BLaER1 treated with 17β-estradiol and CSF1 and Interleukin-3, amounts not matched to agents 10 nM and 100 nM (cell line): ENCODE data around the gene LRRFIP2.
A peak's percentile ranks its signal among the peaks of the same experiment; 100 is the strongest.

Source experiments
- H3K27ac ChIP-seq, 11 experiments: shearing (Covaris generic); formaldehyde crosslinking; 2 replicates each; pipeline ENCODE4 v1.8.1; 2022
- H3K27me3 ChIP-seq, 11 experiments: shearing (Covaris generic); formaldehyde crosslinking; 2 replicates each; pipeline ENCODE4 v1.8.1; 2022
- H3K36me3 ChIP-seq, 11 experiments: shearing (Covaris generic); formaldehyde crosslinking; 2 replicates each; pipeline ENCODE4 v1.8.1; 2022
- H3K4me1 ChIP-seq, 10 experiments: shearing (Covaris generic); formaldehyde crosslinking; 2 replicates each; pipeline ENCODE4 v1.8.1; 2022
- H3K4me2 ChIP-seq, 11 experiments: shearing (Covaris generic); formaldehyde crosslinking; 2 replicates each; pipeline ENCODE4 v1.8.1; 2022
- H3K4me3 ChIP-seq, 10 experiments: shearing (Covaris generic); formaldehyde crosslinking; 2 replicates each; pipeline ENCODE4 v1.8.1; 2022
- H3K9ac ChIP-seq, 11 experiments: shearing (Covaris generic); formaldehyde crosslinking; 2 replicates each; pipeline ENCODE4 v1.8.1; 2022
- H3K9me3 ChIP-seq, 11 experiments: shearing (Covaris generic); formaldehyde crosslinking; replicated peaks in 1 of 11; 2 replicates each; pipeline ENCODE4 v1.8.1; 2022
- H4K20me1 ChIP-seq, 11 experiments: shearing (Covaris generic); formaldehyde crosslinking; 2 replicates each; pipeline ENCODE4 v1.8.1; 2022
- Cebpa-rat ChIP-seq, 11 experiments: shearing (Covaris generic); IDR thresholded peaks; 2 replicates each; pipeline ENCODE4 v1.8.1; 2022

Gene LRRFIP2

GRCh38 chr3:37179144-37179967, 5.0 kb upstream of the LRRFIP2 start:
- Histone ChIP-seq H3K36me3 (peaks cover 0 to 16% (median 4%) of the 10 kb centered on the region in 11 experiments; a peak in 6 of 22 replicates), H3K9ac (no peak overlapping the region), H3K9me3 (no peaks in the 10 kb centered on the region), H3K4me2 (peak overlapping the region in 5 of 11 experiments; percentile 12 to 45 (median 25); a peak in 5 of 22 replicates), H3K4me1 (peaks cover 24 to 44% (median 35%) of the 10 kb centered on the region in 10 experiments), H3K4me3 (no peak overlapping the region), H4K20me1 (peaks cover 0 to 33% (median 2%) of the 10 kb centered on the region in 11 experiments; a peak in 9 of 22 replicates), H3K27ac (no peak overlapping the region), H3K27me3 (no peaks in the 10 kb centered on the region)
- TF ChIP-seq Cebpa-rat (IDR thresholded peaks at IDR 0.05), result no peak

- Histone ChIP-seq H3K9ac (no peak overlapping the region), H3K4me1 (peaks cover 59 to 79% (median 72%) of the 10 kb centered on the region in 10 experiments), H4K20me1 (peaks cover 0 to 34% (median 8%) of the 10 kb centered on the region in 11 experiments; a peak in 9 of 22 replicates), H3K4me2 (peak overlapping the region; percentile 61 to 94 (median 88); a peak in 20 of 22 replicates), H3K4me3 (peak overlapping the region in 3 of 10 experiments; percentile 93 to 97 (median 94); a peak in 4 of 20 replicates), H3K27ac (no peak overlapping the region), H3K9me3 (no peaks in the 10 kb centered on the region), H3K36me3 (peaks cover 8 to 28% (median 16%) of the 10 kb centered on the region in 11 experiments; a peak in 15 of 22 replicates), H3K27me3 (no peaks in the 10 kb centered on the region)
- TF ChIP-seq Cebpa-rat (IDR thresholded peaks at IDR 0.05), result no peak
These were observed 576 bp downstream of the LRRFIP2 start for GRCh38 chr3:37173806-37174205.

GRCh38 chr3:37171144-37171543, 3.2 kb downstream of the LRRFIP2 start:
- Histone ChIP-seq H3K27me3 (no peaks in the 10 kb centered on the region), H3K4me2 (peak overlapping the region; percentile 38 to 94 (median 75)), H3K4me3 (peak overlapping the region in 3 of 10 experiments; percentile 15 to 27 (median 18); a peak in 6 of 20 replicates), H4K20me1 (peaks cover 0 to 27% (median 8%) of the 10 kb centered on the region in 11 experiments; a peak in 8 of 22 replicates), H3K4me1 (peaks cover 42 to 62% (median 57%) of the 10 kb centered on the region in 10 experiments), H3K9ac (peak overlapping the region; percentile 28 to 51 (median 39); a peak in 14 of 22 replicates), H3K9me3 (peaks cover 0 to 21% (median 16%) of the 10 kb centered on the region in 11 experiments; a peak in 18 of 22 replicates), H3K36me3 (peaks cover 29 to 53% (median 38%) of the 10 kb centered on the region in 11 experiments; a peak in 20 of 22 replicates), H3K27ac (peak overlapping the region in 9 of 11 experiments; percentile 17 to 63 (median 45); a peak in 12 of 22 replicates)
- TF ChIP-seq Cebpa-rat (IDR thresholded peaks at IDR 0.05), result no peak

- peak overlapping the region; percentile 38 to 94 (median 75); a peak in 20 of 22 replicates for H3K4me2 ChIP-seq
- H3K9ac ChIP-seq, result peak overlapping the region in 7 of 11 experiments; percentile 29 to 51 (median 39); a peak in 9 of 22 replicates
- H3K4me3 ChIP-seq, result peak overlapping the region in 3 of 10 experiments; percentile 15 to 27 (median 18); a peak in 2 of 20 replicates
- H3K4me1 ChIP-seq, result peaks cover 42 to 62% (median 57%) of the 10 kb centered on the region in 10 experiments
- peaks cover 0 to 27% (median 17%) of the 10 kb centered on the region in 11 experiments; a peak in 18 of 22 replicates for H3K9me3 ChIP-seq
- H3K36me3 ChIP-seq, result peaks cover 32 to 60% (median 42%) of the 10 kb centered on the region in 11 experiments; a peak in 20 of 22 replicates
- peaks cover 0 to 27% (median 8%) of the 10 kb centered on the region in 11 experiments; a peak in 8 of 22 replicates for H4K20me1 ChIP-seq
- peak overlapping the region in 9 of 11 experiments; percentile 17 to 63 (median 45); a peak in 12 of 22 replicates for H3K27ac ChIP-seq
- H3K27me3 ChIP-seq, result no peaks in the 10 kb centered on the region
- no peak for TF ChIP-seq Cebpa-rat (IDR thresholded peaks at IDR 0.05)
These were observed 3.9 kb downstream of the LRRFIP2 start for GRCh38 chr3:37170513-37170912.

- no peak overlapping the region; a peak in 1 of 22 replicates for H3K27ac ChIP-seq
- peaks cover 0 to 27% (median 6%) of the 10 kb centered on the region in 11 experiments; a peak in 8 of 22 replicates for H4K20me1 ChIP-seq
- H3K9ac ChIP-seq, result no peak overlapping the region
- H3K9me3 ChIP-seq, result peaks cover 0 to 29% (median 18%) of the 10 kb centered on the region in 11 experiments; a peak in 18 of 22 replicates
- peak overlapping the region in 8 of 11 experiments; percentile 55 to 94 (median 77); a peak in 14 of 22 replicates for H3K4me2 ChIP-seq
- H3K4me3 ChIP-seq, result no peak overlapping the region
- TF ChIP-seq Cebpa-rat (IDR thresholded peaks at IDR 0.05), result no peak
- H3K36me3 ChIP-seq, result peaks cover 32 to 61% (median 42%) of the 10 kb centered on the region in 11 experiments; a peak in 20 of 22 replicates
- no peaks in the 10 kb centered on the region for H3K27me3 ChIP-seq
- H3K4me1 ChIP-seq, result peaks cover 42 to 59% (median 55%) of the 10 kb centered on the region in 10 experiments
These were observed 4.3 kb downstream of the LRRFIP2 start for GRCh38 chr3:37170060-37170459.

GRCh38 chr3:37168896-37169295, 5.5 kb downstream of the LRRFIP2 start:
- Histone ChIP-seq H3K4me1 (peaks cover 37 to 57% (median 52%) of the 10 kb centered on the region in 10 experiments), H3K4me2 (no peak overlapping the region)
- TF ChIP-seq Cebpa-rat (IDR thresholded peaks at IDR 0.05), result no peak

GRCh38 chr3:37163262-37164015, 10.9 kb downstream of the LRRFIP2 start:
- Histone ChIP-seq H3K27ac (peak overlapping the region in 9 of 11 experiments; percentile 3 to 76 (median 55); a peak in 12 of 22 replicates), H3K4me2 (peak overlapping the region; percentile 33 to 65 (median 50))

More at GRCh38 chr3:37168896-37169295, 5.5 kb downstream of the LRRFIP2 start:
- Histone ChIP-seq H3K9me3 (peaks cover 0 to 36% (median 27%) of the 10 kb centered on the region in 11 experiments; a peak in 19 of 22 replicates), H4K20me1 (peaks cover 0 to 18% (median 0%) of the 10 kb centered on the region in 11 experiments; a peak in 7 of 22 replicates), H3K9ac (no peak overlapping the region), H3K4me3 (no peak overlapping the region), H3K36me3 (peaks cover 32 to 61% (median 47%) of the 10 kb centered on the region in 11 experiments; a peak in 21 of 22 replicates), H3K27me3 (no peaks in the 10 kb centered on the region), H3K27ac (no peak overlapping the region)

More at GRCh38 chr3:37163262-37164015, 10.9 kb downstream of the LRRFIP2 start:
- peak overlapping the region in 1 of 10 experiments; percentile 5; a peak in 2 of 20 replicates for H3K4me3 ChIP-seq
- peaks cover 17 to 31% (median 27%) of the 10 kb centered on the region in 10 experiments for H3K4me1 ChIP-seq
- peaks cover 0 to 45% (median 30%) of the 10 kb centered on the region in 11 experiments; a peak in 19 of 22 replicates for H3K9me3 ChIP-seq
- H3K36me3 ChIP-seq, result peaks cover 46 to 74% (median 57%) of the 10 kb centered on the region in 11 experiments
- 0 out of 22 replicates have a peak, but pooled peaks of 1 of the 11 experiments have one; percentile 17 for TF ChIP-seq Cebpa-rat (IDR thresholded peaks at IDR 0.05)
- H3K9ac ChIP-seq, result peak overlapping the region in 3 of 11 experiments; percentile 11 to 24 (median 21); a peak in 3 of 22 replicates
- peaks cover 0 to 15% (median 0%) of the 10 kb centered on the region in 11 experiments; a peak in 2 of 22 replicates for H4K20me1 ChIP-seq
- no peaks in the 10 kb centered on the region for H3K27me3 ChIP-seq
